GM18858 (cell line): ENCODE measurements around the gene HAAO.
"Not testable (repeated sequence)": the region's sequence is repeated elsewhere in the genome, so short reads cannot be mapped to it uniquely, and the experiment has no call there.

Experiments used
- ATAC-seq: cut with Tn5 transposase; IDR thresholded peaks from one replicate; pipeline ENCODE4 v1.9.1; 2021; ENCODE audit not compliant: unreplicated experiment

Gene HAAO

GRCh38 chr2:42752816-42753813 is 39.3 kb downstream of the HAAO start:
- no peak for ATAC-seq

- peak; percentile 81 for ATAC-seq
Measured at GRCh38 chr2:42752314-42752713, 40.1 kb downstream of the HAAO start.

- ATAC-seq: no peak
Measured at GRCh38 chr2:42748840-42749239, 43.5 kb downstream of the HAAO start.

GRCh38 chr2:42747422-42747821 is 45.0 kb downstream of the HAAO start:
- ATAC-seq: no peak

GRCh38 chr2:42744545-42745082 is 47.8 kb downstream of the HAAO start:
- no peak for ATAC-seq

- ATAC-seq: no peak
Measured at GRCh38 chr2:42743659-42743990, 48.8 kb downstream of the HAAO start.

GRCh38 chr2:42742740-42743658 is 49.4 kb downstream of the HAAO start:
- ATAC-seq: no peak

- no peak for ATAC-seq
Measured at GRCh38 chr2:42741140-42741539, 51.2 kb downstream of the HAAO start.

- ATAC-seq: no peak
Measured at GRCh38 chr2:42736598-42737322, 55.6 kb downstream of the HAAO start.

- no peak for ATAC-seq
Measured at GRCh38 chr2:42733852-42734251, 58.5 kb downstream of the HAAO start.

GRCh38 chr2:42731316-42731715 is 61.1 kb downstream of the HAAO start:
- not testable (repeated sequence) for ATAC-seq

GRCh38 chr2:42726680-42727079 is 65.7 kb downstream of the HAAO start:
- ATAC-seq: no peak

- no peak for ATAC-seq
Measured at GRCh38 chr2:42725657-42726056, 66.7 kb downstream of the HAAO start.

GRCh38 chr2:42724886-42725285 is 67.5 kb downstream of the HAAO start:
- no peak for ATAC-seq

GRCh38 chr2:42723465-42723864 is 68.9 kb downstream of the HAAO start:
- ATAC-seq: no peak

- ATAC-seq: peak; percentile 98
Measured at GRCh38 chr2:42722320-42723190, 69.8 kb downstream of the HAAO start.

GRCh38 chr2:42721898-42722297 is 70.5 kb downstream of the HAAO start:
- ATAC-seq: no peak
